ENCODE results near the gene AFF2.

AFF2 gene

GRCh38 chrX:148592595-148592994, 92.2 kb downstream of the AFF2 start:
- Histone ChIP-seq H3K4me3 (ENCODE audit: low read length) (no peak overlapping the region), H3K27me3 (replicated peaks; ENCODE audit: control insufficient read depth, insufficient read depth, low read length) (peaks cover 5% of the 10 kb centered on the region), H3K9me3 (ENCODE audit: control insufficient read depth, low read length) (no peaks in the 10 kb centered on the region), H3K36me3 (ENCODE audit: control insufficient read depth, insufficient read depth, low read length, severe bottlenecking) (no peaks in the 10 kb centered on the region), H3K4me1 (ENCODE audit: control insufficient read depth, insufficient read depth, low read length) (no peaks in the 10 kb centered on the region), H3K9ac (ENCODE audit: low read length) (no peak overlapping the region)
- DNase-seq (ENCODE audit: low read depth) = no peak

- H3K4me1 ChIP-seq (ENCODE audit: control insufficient read depth, insufficient read depth, low read length) = no peaks in the 10 kb centered on the region
- H3K9me3 ChIP-seq (ENCODE audit: control insufficient read depth, low read length) = no peaks in the 10 kb centered on the region
- no peak overlapping the region for H3K9ac ChIP-seq (ENCODE audit: low read length)
- no peak for DNase-seq (ENCODE audit: low read depth)
- peaks cover 5% of the 10 kb centered on the region for H3K27me3 ChIP-seq (replicated peaks; ENCODE audit: control insufficient read depth, insufficient read depth, low read length)
- no peaks in the 10 kb centered on the region for H3K36me3 ChIP-seq (ENCODE audit: control insufficient read depth, insufficient read depth, low read length, severe bottlenecking)
- H3K4me3 ChIP-seq (ENCODE audit: low read length) = no peak overlapping the region
Measured at GRCh38 chrX:148593146-148593545, 92.7 kb downstream of the AFF2 start.

GRCh38 chrX:148593987-148594386, 93.6 kb downstream of the AFF2 start:
- H3K9me3 ChIP-seq (ENCODE audit: control insufficient read depth, low read length) = no peaks in the 10 kb centered on the region
- H3K27me3 ChIP-seq (replicated peaks; ENCODE audit: control insufficient read depth, insufficient read depth, low read length) = peaks cover 5% of the 10 kb centered on the region
- no peaks in the 10 kb centered on the region for H3K4me1 ChIP-seq (ENCODE audit: control insufficient read depth, insufficient read depth, low read length)
- DNase-seq (ENCODE audit: low read depth) = no peak
- H3K9ac ChIP-seq (ENCODE audit: low read length) = no peak overlapping the region
- no peaks in the 10 kb centered on the region for H3K36me3 ChIP-seq (ENCODE audit: control insufficient read depth, insufficient read depth, low read length, severe bottlenecking)
- H3K4me3 ChIP-seq (ENCODE audit: low read length) = no peak overlapping the region

GRCh38 chrX:148599404-148599803, 99.0 kb downstream of the AFF2 start:
- no peak for DNase-seq (ENCODE audit: low read depth)
- H3K36me3 ChIP-seq (ENCODE audit: control insufficient read depth, insufficient read depth, low read length, severe bottlenecking) = no peaks in the 10 kb centered on the region
- no peak overlapping the region for H3K9ac ChIP-seq (ENCODE audit: low read length)
- no peak overlapping the region for H3K4me3 ChIP-seq (ENCODE audit: low read length)
- no peaks in the 10 kb centered on the region for H3K9me3 ChIP-seq (ENCODE audit: control insufficient read depth, low read length)
- H3K4me1 ChIP-seq (ENCODE audit: control insufficient read depth, insufficient read depth, low read length) = no peaks in the 10 kb centered on the region
- peaks cover 5% of the 10 kb centered on the region for H3K27me3 ChIP-seq (replicated peaks; ENCODE audit: control insufficient read depth, insufficient read depth, low read length)

- H3K4me1 ChIP-seq (ENCODE audit: control insufficient read depth, insufficient read depth, low read length) = no peaks in the 10 kb centered on the region
- no peak overlapping the region for H3K4me3 ChIP-seq (ENCODE audit: low read length)
- no peak overlapping the region for H3K9ac ChIP-seq (ENCODE audit: low read length)
Measured at GRCh38 chrX:148600131-148600530, 99.7 kb downstream of the AFF2 start.

GRCh38 chrX:148600581-148600980, 100.2 kb downstream of the AFF2 start:
- no peaks in the 10 kb centered on the region for H3K4me1 ChIP-seq (ENCODE audit: control insufficient read depth, insufficient read depth, low read length)
- no peak overlapping the region for H3K9ac ChIP-seq (ENCODE audit: low read length)
- no peaks in the 10 kb centered on the region for H3K27me3 ChIP-seq (replicated peaks; ENCODE audit: control insufficient read depth, insufficient read depth, low read length)
- H3K36me3 ChIP-seq (ENCODE audit: control insufficient read depth, insufficient read depth, low read length, severe bottlenecking) = no peaks in the 10 kb centered on the region
- no peak overlapping the region for H3K4me3 ChIP-seq (ENCODE audit: low read length)
- no peak for DNase-seq (ENCODE audit: low read depth)
- no peaks in the 10 kb centered on the region for H3K9me3 ChIP-seq (ENCODE audit: control insufficient read depth, low read length)

More at GRCh38 chrX:148600131-148600530, 99.7 kb downstream of the AFF2 start:
- Histone ChIP-seq H3K9me3 (ENCODE audit: control insufficient read depth, low read length) (no peaks in the 10 kb centered on the region), H3K27me3 (replicated peaks; ENCODE audit: control insufficient read depth, insufficient read depth, low read length) (no peaks in the 10 kb centered on the region), H3K36me3 (ENCODE audit: control insufficient read depth, insufficient read depth, low read length, severe bottlenecking) (no peaks in the 10 kb centered on the region)
- no peak for DNase-seq (ENCODE audit: low read depth)

GRCh38 chrX:148601034-148601433, 100.6 kb downstream of the AFF2 start:
- H3K9me3 ChIP-seq (ENCODE audit: control insufficient read depth, low read length) = no peaks in the 10 kb centered on the region
- H3K4me1 ChIP-seq (ENCODE audit: control insufficient read depth, insufficient read depth, low read length) = no peaks in the 10 kb centered on the region
- no peak for DNase-seq (ENCODE audit: low read depth)
- H3K9ac ChIP-seq (ENCODE audit: low read length) = no peak overlapping the region
- no peaks in the 10 kb centered on the region for H3K36me3 ChIP-seq (ENCODE audit: control insufficient read depth, insufficient read depth, low read length, severe bottlenecking)
- H3K4me3 ChIP-seq (ENCODE audit: low read length) = no peak overlapping the region
- H3K27me3 ChIP-seq (replicated peaks; ENCODE audit: control insufficient read depth, insufficient read depth, low read length) = no peaks in the 10 kb centered on the region

- no peak overlapping the region for H3K9ac ChIP-seq (ENCODE audit: low read length)
- H3K4me1 ChIP-seq (ENCODE audit: control insufficient read depth, insufficient read depth, low read length) = no peaks in the 10 kb centered on the region
- H3K27me3 ChIP-seq (replicated peaks; ENCODE audit: control insufficient read depth, insufficient read depth, low read length) = no peaks in the 10 kb centered on the region
- no peaks in the 10 kb centered on the region for H3K36me3 ChIP-seq (ENCODE audit: control insufficient read depth, insufficient read depth, low read length, severe bottlenecking)
- no peak for DNase-seq (ENCODE audit: low read depth)
- H3K9me3 ChIP-seq (ENCODE audit: control insufficient read depth, low read length) = no peaks in the 10 kb centered on the region
- no peak overlapping the region for H3K4me3 ChIP-seq (ENCODE audit: low read length)
Measured at GRCh38 chrX:148609515-148610327, 109.3 kb downstream of the AFF2 start.

- Histone ChIP-seq H3K9ac (ENCODE audit: low read length) (no peak overlapping the region), H3K4me1 (ENCODE audit: control insufficient read depth, insufficient read depth, low read length) (no peaks in the 10 kb centered on the region), H3K27me3 (replicated peaks; ENCODE audit: control insufficient read depth, insufficient read depth, low read length) (no peaks in the 10 kb centered on the region), H3K4me3 (ENCODE audit: low read length) (no peak overlapping the region), H3K36me3 (ENCODE audit: control insufficient read depth, insufficient read depth, low read length, severe bottlenecking) (no peaks in the 10 kb centered on the region), H3K9me3 (ENCODE audit: control insufficient read depth, low read length) (no peaks in the 10 kb centered on the region)
- DNase-seq (ENCODE audit: low read depth) = no peak
Measured at GRCh38 chrX:148610328-148610698, 109.9 kb downstream of the AFF2 start.

GRCh38 chrX:148611993-148612392, 111.6 kb downstream of the AFF2 start:
- DNase-seq (ENCODE audit: low read depth) = no peak
- no peak overlapping the region for H3K4me3 ChIP-seq (ENCODE audit: low read length)
- no peak overlapping the region for H3K9ac ChIP-seq (ENCODE audit: low read length)
- no peaks in the 10 kb centered on the region for H3K27me3 ChIP-seq (replicated peaks; ENCODE audit: control insufficient read depth, insufficient read depth, low read length)
- no peaks in the 10 kb centered on the region for H3K4me1 ChIP-seq (ENCODE audit: control insufficient read depth, insufficient read depth, low read length)
- H3K36me3 ChIP-seq (ENCODE audit: control insufficient read depth, insufficient read depth, low read length, severe bottlenecking) = no peaks in the 10 kb centered on the region
- H3K9me3 ChIP-seq (ENCODE audit: control insufficient read depth, low read length) = no peaks in the 10 kb centered on the region

- Histone ChIP-seq H3K9me3 (ENCODE audit: control insufficient read depth, low read length) (no peaks in the 10 kb centered on the region), H3K36me3 (ENCODE audit: control insufficient read depth, insufficient read depth, low read length, severe bottlenecking) (no peaks in the 10 kb centered on the region), H3K4me1 (ENCODE audit: control insufficient read depth, insufficient read depth, low read length) (no peaks in the 10 kb centered on the region), H3K27me3 (replicated peaks; ENCODE audit: control insufficient read depth, insufficient read depth, low read length) (no peaks in the 10 kb centered on the region), H3K9ac (ENCODE audit: low read length) (no peak overlapping the region), H3K4me3 (ENCODE audit: low read length) (no peak overlapping the region)
- no peak for DNase-seq (ENCODE audit: low read depth)
Measured at GRCh38 chrX:148612431-148612830, 112.0 kb downstream of the AFF2 start.

- H3K9me3 ChIP-seq (ENCODE audit: control insufficient read depth, low read length) = no peaks in the 10 kb centered on the region
- H3K4me3 ChIP-seq (ENCODE audit: low read length) = no peak overlapping the region
- no peak for DNase-seq (ENCODE audit: low read depth)
- no peaks in the 10 kb centered on the region for H3K36me3 ChIP-seq (ENCODE audit: control insufficient read depth, insufficient read depth, low read length, severe bottlenecking)
- no peak overlapping the region for H3K9ac ChIP-seq (ENCODE audit: low read length)
- no peaks in the 10 kb centered on the region for H3K4me1 ChIP-seq (ENCODE audit: control insufficient read depth, insufficient read depth, low read length)
- no peaks in the 10 kb centered on the region for H3K27me3 ChIP-seq (replicated peaks; ENCODE audit: control insufficient read depth, insufficient read depth, low read length)
Measured at GRCh38 chrX:148613636-148614035, 113.2 kb downstream of the AFF2 start.

All from adipocyte (in vitro differentiated cells).